Gastrocnemius medialis (tissue), 4 donors: Measurements from ENCODE around the gene GPR152.
"Not testable (repeated sequence)": the region's sequence is repeated elsewhere in the genome, so short reads cannot be mapped to it uniquely, and the experiment has no call there.

Experiments used
- POLR2A ChIP-seq, 2 donors: fragments of 450-650 bp; IDR thresholded peaks; one replicate each; pipeline ENCODE4 v1.6.1; 2017; ENCODE audit warnings: antibody characterized with exemption in 2 of 2, mild to moderate bottlenecking in 2 of 2, moderate library complexity in 2 of 2
- TF ChIP-seq, protein P1 (sequence below), 5 experiments: fragments of 450-650 bp in 3 of 5; fragments of 200-600 bp in 2 of 5; sonication (generic) in 2 of 5; IDR thresholded peaks in 4 of 5; conservative IDR thresholded peaks in 1 of 5; 1 replicate in 4 of 5; 2 replicates in 1 of 5; pipeline ENCODE4 v1.5.1; 2016 to 2019; ENCODE audit warnings: antibody characterized with exemption in 5 of 5, mild to moderate bottlenecking in 3 of 5, moderate library complexity in 3 of 5

DNA sequence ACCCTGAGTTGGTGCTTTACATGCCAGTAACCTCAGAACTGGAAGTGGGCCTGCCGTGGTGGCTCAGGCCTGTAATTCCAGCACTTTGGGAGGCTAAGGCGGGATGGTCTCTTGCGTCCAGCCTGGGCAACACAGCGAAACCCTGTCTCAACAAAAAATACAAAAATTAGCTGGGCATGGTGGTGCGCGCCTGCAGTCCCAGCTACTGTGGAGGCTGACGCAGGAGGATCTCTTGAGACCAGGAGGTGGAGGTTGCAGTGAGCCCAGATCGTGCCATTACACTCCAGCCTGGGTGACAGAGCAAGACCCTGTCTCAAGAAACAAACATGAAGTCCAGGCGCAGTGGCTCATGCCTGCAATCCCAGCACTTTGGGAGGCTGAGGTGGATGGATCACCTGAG, 49.4 kb downstream of the GPR152 start:
- TF ChIP-seq, protein P1, sequence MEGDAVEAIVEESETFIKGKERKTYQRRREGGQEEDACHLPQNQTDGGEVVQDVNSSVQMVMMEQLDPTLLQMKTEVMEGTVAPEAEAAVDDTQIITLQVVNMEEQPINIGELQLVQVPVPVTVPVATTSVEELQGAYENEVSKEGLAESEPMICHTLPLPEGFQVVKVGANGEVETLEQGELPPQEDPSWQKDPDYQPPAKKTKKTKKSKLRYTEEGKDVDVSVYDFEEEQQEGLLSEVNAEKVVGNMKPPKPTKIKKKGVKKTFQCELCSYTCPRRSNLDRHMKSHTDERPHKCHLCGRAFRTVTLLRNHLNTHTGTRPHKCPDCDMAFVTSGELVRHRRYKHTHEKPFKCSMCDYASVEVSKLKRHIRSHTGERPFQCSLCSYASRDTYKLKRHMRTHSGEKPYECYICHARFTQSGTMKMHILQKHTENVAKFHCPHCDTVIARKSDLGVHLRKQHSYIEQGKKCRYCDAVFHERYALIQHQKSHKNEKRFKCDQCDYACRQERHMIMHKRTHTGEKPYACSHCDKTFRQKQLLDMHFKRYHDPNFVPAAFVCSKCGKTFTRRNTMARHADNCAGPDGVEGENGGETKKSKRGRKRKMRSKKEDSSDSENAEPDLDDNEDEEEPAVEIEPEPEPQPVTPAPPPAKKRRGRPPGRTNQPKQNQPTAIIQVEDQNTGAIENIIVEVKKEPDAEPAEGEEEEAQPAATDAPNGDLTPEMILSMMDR (IDR thresholded peaks at IDR 0.05 in 4 of 5, conservative IDR thresholded peaks at IDR 0.05 in 1 of 5): not testable (repeated sequence)
- TF ChIP-seq POLR2A (IDR thresholded peaks at IDR 0.05): not testable (repeated sequence)
